Astrocyte (in vitro differentiated cells and primary cell): ENCODE data around the gene CCAR1.

Experiments
- CTCF ChIP-seq: IDR thresholded peaks from 2 replicates; pipeline ENCODE4 v1.5.1; 2011; ENCODE audit warnings: low read depth, mild to moderate bottlenecking, inconsistent platforms, low read length, moderate library complexity; ENCODE audit not compliant: insufficient read depth
- EZH2 ChIP-seq: IDR thresholded peaks from 2 replicates; pipeline ENCODE4 v1.6.1; 2012; ENCODE audit warnings: mild to moderate bottlenecking, low read length, inconsistent platforms; ENCODE audit not compliant: insufficient read depth

GRCh38 chr10:68796605-68797004 is 75.6 kb downstream of the CCAR1 start:
- no peak for TF ChIP-seq EZH2
- no peak for TF ChIP-seq CTCF
